Measurements from ENCODE around the gene ACTMAP. TPM values are rescaled to one million over a fixed set of nuclear protein-coding genes. Genes with fewer than 3 reads are reported as not detected.

ACTMAP gene
- total and polyA plus RNA-seq, 2 of the 8 experiments (the other 6 are each of a cell fraction or from before 2014, with no cell fraction given): 24.1 to 26.5 TPM

- no peak for TF ChIP-seq YY1 (IDR thresholded peaks at IDR 0.05; ENCODE audit: low read depth, low read length)
- TF ChIP-seq HDAC6 (IDR thresholded peaks at IDR 0.05; ENCODE audit: low read depth, low read length): no peak
- no peak for TF ChIP-seq BACH1 (IDR thresholded peaks at IDR 0.05; ENCODE audit: low read length)
- TF ChIP-seq SP1 (IDR thresholded peaks at IDR 0.05; ENCODE audit: low read depth, low read length): no peak; the same call in 1 of the 2 replicates
- no peak; the same call in 1 of the 2 replicates for TF ChIP-seq BRCA1 (IDR thresholded peaks at IDR 0.05; ENCODE audit: low read depth, low read length)
- TF ChIP-seq GABPA (IDR thresholded peaks at IDR 0.05; ENCODE audit: borderline replicate concordance, insufficient read depth, low read length): no peak
- TF ChIP-seq ATF2 (IDR thresholded peaks at IDR 0.05; ENCODE audit: low read length): peak; percentile 47; the same call in 1 of the 2 replicates
- TF ChIP-seq RFX5 (IDR thresholded peaks at IDR 0.05; ENCODE audit: borderline replicate concordance, low read depth, low read length): no peak
- peak in 1 of 2 experiments; percentile 78; a peak in 1 of 4 replicates for TF ChIP-seq SIN3A (conservative IDR thresholded peaks at IDR 0.05 in 1 of 2, IDR thresholded peaks at IDR 0.05 in 1 of 2; ENCODE audit: low read depth in 1 of 2, low read length in 2 of 2)
- peak; percentile 90 for TF ChIP-seq MAX (IDR thresholded peaks at IDR 0.05)
- no peak for TF ChIP-seq USF2 (IDR thresholded peaks at IDR 0.05; ENCODE audit: low read length)
- no peak for TF ChIP-seq CHD1 (IDR thresholded peaks at IDR 0.05; ENCODE audit: low read depth, low read length)
- TF ChIP-seq TCF12 (IDR thresholded peaks at IDR 0.05; ENCODE audit: low read depth, low read length): no peak
- TF ChIP-seq GTF2F1 (IDR thresholded peaks at IDR 0.05; ENCODE audit: borderline replicate concordance, low read depth, low read length): no peak
- TF ChIP-seq ASH2L (IDR thresholded peaks at IDR 0.05; ENCODE audit: low read length): peak; percentile 39
- TF ChIP-seq SUZ12 (IDR thresholded peaks at IDR 0.05; ENCODE audit: low read length): no peak
- no peak for TF ChIP-seq CBX5 (IDR thresholded peaks at IDR 0.05; ENCODE audit: low read depth, low read length)
- no peak for TF ChIP-seq KDM4A (IDR thresholded peaks at IDR 0.05; ENCODE audit: low read depth, low read length, severe bottlenecking)
- TF ChIP-seq TEAD4 (IDR thresholded peaks at IDR 0.05; ENCODE audit: low read depth, low read length): no peak
- TF ChIP-seq RAD21 (IDR thresholded peaks at IDR 0.05 in 1 of 2, conservative IDR thresholded peaks at IDR 0.05 in 1 of 2; ENCODE audit: low read depth in 2 of 2, low read length in 2 of 2): no peak
- TF ChIP-seq EGR1 (IDR thresholded peaks at IDR 0.05; ENCODE audit: borderline replicate concordance, low read depth, low read length): no peak
- TF ChIP-seq POU5F1 (IDR thresholded peaks at IDR 0.05; ENCODE audit: low read depth, low read length): no peak
Observed at GRCh38 chr19:40750874-40751537, 729 bp upstream of the ACTMAP start, which contains the start of gene SNRPA (continued).

Data from H1 (cell line).